AG10803 (cell line): Measurements from ENCODE around the gene TRPC3.
A peak's percentile ranks its signal among the peaks of the same experiment; 100 is the strongest.

Experiments
- DNase-seq: peaks from one replicate; pipeline ENCODE4 v3.0.0; 2010; ENCODE audit warnings: low read depth
- H3K4me3 ChIP-seq: 2 replicates; pipeline ENCODE4 v1.5.1; 2011; ENCODE audit warnings: mild to moderate bottlenecking, low read length, control low read depth
- CTCF ChIP-seq: conservative IDR thresholded peaks from 2 replicates; pipeline ENCODE4 v1.5.1; 2011; ENCODE audit warnings: mild to moderate bottlenecking, low read length, control low read depth, inconsistent platforms

Gene TRPC3

GRCh38 chr4:121877041-121877773 lies 74.7 kb downstream of the TRPC3 start:
- TF ChIP-seq CTCF, result no peak
- DNase-seq, result no peak
- H3K4me3 ChIP-seq, result no peak overlapping the region

- no peak for TF ChIP-seq CTCF
- no peak overlapping the region for H3K4me3 ChIP-seq
- no peak for DNase-seq
Observed at GRCh38 chr4:121876070-121876469, 75.8 kb downstream of the TRPC3 start.

GRCh38 chr4:121875652-121876051 lies 76.2 kb downstream of the TRPC3 start:
- no peak for TF ChIP-seq CTCF
- no peak overlapping the region for H3K4me3 ChIP-seq
- no peak for DNase-seq

- DNase-seq, result peak; percentile 3
- H3K4me3 ChIP-seq, result no peak overlapping the region
- TF ChIP-seq CTCF, result no peak
Observed at GRCh38 chr4:121873604-121874003, 78.3 kb downstream of the TRPC3 start.

GRCh38 chr4:121869841-121870822 lies 81.7 kb downstream of the TRPC3 start, which contains the start of gene BBS7:
TSS of gene BBS7 (minus strand) at chr4:121870474. CDS start at chr4:121870313, 161 bp downstream.
- peak within 1 kb of the TSS; percentile 92 for H3K4me3 ChIP-seq
- TF ChIP-seq CTCF, result no peak
- DNase-seq, result peak; percentile 90

- TF ChIP-seq CTCF, result no peak
- H3K4me3 ChIP-seq, result no peak overlapping the region
- no peak for DNase-seq
Observed at GRCh38 chr4:121863799-121864198, 88.1 kb downstream of the TRPC3 start.
